Daoy (cell line): Measurements from ENCODE around the gene LNPEP. TPM values are rescaled to one million over a fixed set of nuclear protein-coding genes. Genes with fewer than 3 reads are reported as not detected.

Experiments used
- total RNA-seq: library from RNA; depleted of rRNA; stranded (reverse); fragments of >200 nt; shearing (Covaris generic); gene quantifications from 2 replicates; pipeline ENCODE4 v1.2.3, GENCODE V29; 2014; rRNA removed

The LNPEP gene
- total RNA-seq, 1 experiment from 2014 or later = 20.1 TPM

Other genes starting within 250 kb of the LNPEP start
- gene ERAP1, start 128.1 kb upstream of the LNPEP start, total RNA-seq = 23.4 and 25.2 TPM in 2 replicates
- gene ERAP2, start 59.6 kb upstream of the LNPEP start, total RNA-seq = 72.8 and 82.6 TPM in 2 replicates
- not detected in 2 replicates for gene LIX1, start 206.5 kb downstream of the LNPEP start, total RNA-seq
- 34.6 and 38.4 TPM in 2 replicates for gene RIOK2, start 247.2 kb downstream of the LNPEP start, total RNA-seq